ENCODE data around the gene CD84.
"Not testable (repeated sequence)": the region's sequence is repeated elsewhere in the genome, so short reads cannot be mapped to it uniquely, and the experiment has no call there.

Gene CD84

DNA sequence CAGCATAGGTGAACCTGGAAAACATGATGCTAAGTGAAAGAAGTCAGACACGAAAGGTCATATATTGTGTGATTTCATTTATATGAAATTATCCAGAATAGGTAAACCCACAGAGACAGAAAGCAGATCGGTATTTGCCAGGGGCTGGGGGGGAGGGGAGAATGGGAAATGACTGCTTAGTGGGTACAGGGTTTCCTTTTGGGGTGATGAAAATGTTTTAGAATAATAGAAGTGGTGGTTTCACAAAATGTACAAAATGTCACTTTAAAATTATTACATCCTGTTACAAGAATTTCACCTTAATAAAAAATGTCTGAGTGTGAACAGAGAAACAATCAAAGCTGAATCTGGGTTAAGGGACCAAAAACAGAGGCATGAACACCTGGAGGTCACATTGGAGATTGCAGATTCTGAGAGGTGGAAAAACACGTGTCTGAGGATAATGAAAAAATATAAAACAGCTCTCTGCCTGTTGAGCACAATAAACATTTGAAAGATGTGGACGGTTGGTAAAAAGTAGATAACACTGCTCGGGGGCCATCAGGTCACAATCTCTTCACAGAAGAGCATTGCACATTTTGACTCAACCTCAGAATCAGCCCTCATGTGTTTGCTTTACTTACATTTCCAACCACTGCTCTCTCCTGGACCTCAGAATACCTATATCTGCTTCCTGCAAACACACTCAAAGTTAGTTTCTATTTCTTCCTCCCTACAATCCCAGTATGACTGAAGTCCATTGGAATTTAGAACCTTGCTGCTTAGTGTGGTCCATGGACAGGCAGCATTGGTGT is 59.5 kb downstream of the CD84 start:
- Histone ChIP-seq H3K9me3 (ENCODE audit: low read length) (no peaks in the 10 kb centered on the region), H3K9ac (ENCODE audit: low read length) (no peak overlapping the region), H3K27me3 (ENCODE audit: control insufficient read depth in 1 of 2, insufficient read depth in 2 of 2, low read length in 2 of 2) (no peaks in the 10 kb centered on the region), H3K4me3 (ENCODE audit: low read depth in 1 of 2, low read length in 2 of 2) (no peak overlapping the region), H3K36me3 (ENCODE audit: insufficient read depth, low read length) (no peaks in the 10 kb centered on the region), H3K4me1 (ENCODE audit: insufficient read depth, low read length) (no peaks in the 10 kb centered on the region), H3K27ac (ENCODE audit: low read depth, low read length) (no peak overlapping the region)

GRCh38 chr1:160517519-160517918 is 61.8 kb downstream of the CD84 start:
- H3K36me3 ChIP-seq (ENCODE audit: insufficient read depth, low read length); H3K9me3 ChIP-seq (ENCODE audit: low read length); H3K9ac ChIP-seq (ENCODE audit: low read length); H3K27ac ChIP-seq (ENCODE audit: low read depth, low read length); H3K27me3 ChIP-seq (ENCODE audit: control insufficient read depth in 1 of 2, insufficient read depth in 2 of 2, low read length in 2 of 2); H3K4me3 ChIP-seq (ENCODE audit: low read depth in 1 of 2, low read length in 2 of 2); H3K4me1 ChIP-seq (ENCODE audit: insufficient read depth, low read length): not testable (repeated sequence)

DNA sequence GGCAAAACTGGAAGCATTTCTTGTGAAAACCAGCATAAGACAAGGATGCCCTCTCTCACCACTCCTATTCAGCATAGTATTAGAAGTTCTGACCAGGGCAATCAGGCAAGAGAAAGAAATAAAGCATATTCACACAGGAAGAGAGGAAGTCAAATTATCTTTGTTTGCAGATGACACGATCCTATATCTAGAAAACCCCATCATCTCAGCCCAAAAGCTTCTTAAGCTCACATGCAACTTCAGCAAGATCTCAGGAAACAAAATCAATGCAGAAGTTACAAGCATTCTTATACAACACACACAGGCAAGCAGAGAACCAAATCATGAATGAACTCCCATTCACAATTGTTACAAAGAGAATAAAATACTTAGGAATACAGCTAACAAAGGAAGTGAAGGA is 63.4 kb downstream of the CD84 start:
- H3K9ac ChIP-seq (ENCODE audit: low read length); H3K4me3 ChIP-seq (ENCODE audit: low read depth in 1 of 2, low read length in 2 of 2); H3K4me1 ChIP-seq (ENCODE audit: insufficient read depth, low read length); H3K9me3 ChIP-seq (ENCODE audit: low read length); H3K36me3 ChIP-seq (ENCODE audit: insufficient read depth, low read length); H3K27me3 ChIP-seq (ENCODE audit: control insufficient read depth in 1 of 2, insufficient read depth in 2 of 2, low read length in 2 of 2); H3K27ac ChIP-seq (ENCODE audit: low read depth, low read length): not testable (repeated sequence)

DNA sequence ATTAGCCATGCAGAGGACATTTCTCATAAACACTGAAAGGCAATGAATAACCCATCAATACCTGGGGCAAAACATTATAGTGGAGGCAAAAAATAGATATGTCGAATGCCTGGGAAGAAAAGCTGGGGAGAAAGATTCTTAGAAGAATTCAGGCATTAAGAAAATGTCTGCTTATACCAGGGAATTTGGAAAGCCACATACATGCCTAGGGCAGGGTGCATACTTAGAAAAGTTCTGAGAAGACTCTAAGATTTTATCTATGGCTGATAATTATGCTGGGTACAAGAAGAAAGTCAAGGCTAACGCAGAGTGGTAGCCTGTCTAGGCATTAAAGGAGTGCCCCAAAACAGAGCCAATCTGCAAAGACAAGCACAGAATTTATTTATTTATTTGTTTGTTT is 74.6 kb downstream of the CD84 start:
- Histone ChIP-seq H3K27me3 (ENCODE audit: control insufficient read depth in 1 of 2, insufficient read depth in 2 of 2, low read length in 2 of 2) (no peaks in the 10 kb centered on the region), H3K27ac (ENCODE audit: low read depth, low read length) (no peak overlapping the region), H3K36me3 (ENCODE audit: insufficient read depth, low read length) (no peaks in the 10 kb centered on the region), H3K9me3 (ENCODE audit: low read length) (no peaks in the 10 kb centered on the region), H3K4me3 (ENCODE audit: low read depth in 1 of 2, low read length in 2 of 2) (no peak overlapping the region), H3K4me1 (ENCODE audit: insufficient read depth, low read length) (no peaks in the 10 kb centered on the region), H3K9ac (ENCODE audit: low read length) (no peak overlapping the region)

GRCh38 chr1:160503087-160503486 is 76.2 kb downstream of the CD84 start:
- Histone ChIP-seq H3K27me3 (ENCODE audit: control insufficient read depth in 1 of 2, insufficient read depth in 2 of 2, low read length in 2 of 2) (no peaks in the 10 kb centered on the region), H3K4me3 (ENCODE audit: low read depth in 1 of 2, low read length in 2 of 2) (no peak overlapping the region), H3K27ac (ENCODE audit: low read depth, low read length) (no peak overlapping the region), H3K9me3 (ENCODE audit: low read length) (no peaks in the 10 kb centered on the region), H3K4me1 (ENCODE audit: insufficient read depth, low read length) (no peaks in the 10 kb centered on the region), H3K36me3 (ENCODE audit: insufficient read depth, low read length) (no peaks in the 10 kb centered on the region), H3K9ac (ENCODE audit: low read length) (no peak overlapping the region)

GRCh38 chr1:160500321-160500990 is 78.8 kb downstream of the CD84 start:
- Histone ChIP-seq H3K27ac (ENCODE audit: low read depth, low read length) (no peak overlapping the region), H3K36me3 (ENCODE audit: insufficient read depth, low read length) (no peaks in the 10 kb centered on the region), H3K27me3 (ENCODE audit: control insufficient read depth in 1 of 2, insufficient read depth in 2 of 2, low read length in 2 of 2) (no peaks in the 10 kb centered on the region), H3K9me3 (ENCODE audit: low read length) (no peaks in the 10 kb centered on the region), H3K4me3 (ENCODE audit: low read depth in 1 of 2, low read length in 2 of 2) (no peak overlapping the region), H3K4me1 (ENCODE audit: insufficient read depth, low read length) (no peaks in the 10 kb centered on the region), H3K9ac (ENCODE audit: low read length) (no peak overlapping the region)

- Histone ChIP-seq H3K9me3 (ENCODE audit: low read length) (no peaks in the 10 kb centered on the region), H3K36me3 (ENCODE audit: insufficient read depth, low read length) (no peaks in the 10 kb centered on the region), H3K9ac (ENCODE audit: low read length) (no peak overlapping the region), H3K4me1 (ENCODE audit: insufficient read depth, low read length) (no peaks in the 10 kb centered on the region), H3K27ac (ENCODE audit: low read depth, low read length) (no peak overlapping the region), H3K4me3 (ENCODE audit: low read depth in 1 of 2, low read length in 2 of 2) (no peak overlapping the region), H3K27me3 (ENCODE audit: control insufficient read depth in 1 of 2, insufficient read depth in 2 of 2, low read length in 2 of 2) (no peaks in the 10 kb centered on the region)
Observed at GRCh38 chr1:160499631-160500030, 79.7 kb downstream of the CD84 start.

GRCh38 chr1:160498301-160499065 is 80.8 kb downstream of the CD84 start:
- not testable (repeated sequence) for H3K36me3 ChIP-seq (ENCODE audit: insufficient read depth, low read length); H3K27me3 ChIP-seq (ENCODE audit: control insufficient read depth in 1 of 2, insufficient read depth in 2 of 2, low read length in 2 of 2); H3K9me3 ChIP-seq (ENCODE audit: low read length); H3K9ac ChIP-seq (ENCODE audit: low read length); H3K4me1 ChIP-seq (ENCODE audit: insufficient read depth, low read length); H3K4me3 ChIP-seq (ENCODE audit: low read depth in 1 of 2, low read length in 2 of 2); H3K27ac ChIP-seq (ENCODE audit: low read depth, low read length)

DNA sequence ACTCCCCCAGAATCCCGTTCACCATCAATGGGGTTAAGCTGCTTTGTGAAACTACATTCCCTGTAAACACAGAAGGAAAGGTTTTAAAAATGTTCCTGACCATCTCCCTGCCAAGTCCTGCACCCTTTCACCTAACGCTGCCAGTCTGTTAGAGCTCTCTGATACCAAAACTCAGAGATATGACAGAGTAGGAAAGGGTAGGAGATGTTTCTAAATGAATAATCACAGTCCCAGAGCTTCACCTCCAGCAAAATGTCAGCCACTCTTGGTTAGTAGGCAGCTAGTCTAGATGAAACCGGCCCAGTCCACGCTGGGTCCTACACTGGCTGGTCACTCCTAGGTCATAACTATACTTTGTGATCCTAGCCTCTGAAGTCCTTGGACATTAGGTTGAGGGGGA is 83.0 kb downstream of the CD84 start:
- H3K36me3 ChIP-seq (ENCODE audit: insufficient read depth, low read length): no peaks in the 10 kb centered on the region
- no peaks in the 10 kb centered on the region for H3K9me3 ChIP-seq (ENCODE audit: low read length)
- H3K27me3 ChIP-seq (ENCODE audit: control insufficient read depth in 1 of 2, insufficient read depth in 2 of 2, low read length in 2 of 2): no peaks in the 10 kb centered on the region
- H3K27ac ChIP-seq (ENCODE audit: low read depth, low read length): no peak overlapping the region
- no peaks in the 10 kb centered on the region for H3K4me1 ChIP-seq (ENCODE audit: insufficient read depth, low read length)
- H3K4me3 ChIP-seq (ENCODE audit: low read depth in 1 of 2, low read length in 2 of 2): no peak overlapping the region
- H3K9ac ChIP-seq (ENCODE audit: low read length): no peak overlapping the region

DNA sequence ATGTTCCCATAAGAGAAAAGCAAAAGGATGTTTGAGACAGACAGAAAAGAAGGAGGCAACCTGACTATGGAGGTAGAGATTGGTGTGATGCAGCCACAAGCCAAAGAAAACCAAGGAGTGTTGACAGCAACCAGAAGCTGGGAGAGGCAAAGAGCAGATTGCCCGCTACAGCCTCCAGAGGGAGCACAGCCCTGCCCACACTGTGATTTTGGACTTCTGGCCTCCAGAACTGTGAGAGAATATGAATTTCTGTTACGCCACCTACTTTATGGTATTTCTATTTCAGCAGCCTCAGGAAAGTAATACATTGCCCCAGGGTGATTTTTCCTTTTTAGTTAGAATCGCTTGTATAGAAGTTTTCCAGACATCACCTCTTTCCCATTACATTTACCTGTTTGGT is 84.7 kb downstream of the CD84 start:
- H3K4me1 ChIP-seq (ENCODE audit: insufficient read depth, low read length): no peaks in the 10 kb centered on the region
- no peak overlapping the region for H3K4me3 ChIP-seq (ENCODE audit: low read depth in 1 of 2, low read length in 2 of 2)

GRCh38 chr1:160492617-160493016 is 86.7 kb downstream of the CD84 start:
- Histone ChIP-seq H3K4me3 (ENCODE audit: low read depth in 1 of 2, low read length in 2 of 2) (no peak overlapping the region), H3K9ac (ENCODE audit: low read length) (no peak overlapping the region), H3K4me1 (ENCODE audit: insufficient read depth, low read length) (no peaks in the 10 kb centered on the region), H3K9me3 (ENCODE audit: low read length) (no peaks in the 10 kb centered on the region), H3K27ac (ENCODE audit: low read depth, low read length) (no peak overlapping the region), H3K27me3 (ENCODE audit: control insufficient read depth in 1 of 2, insufficient read depth in 2 of 2, low read length in 2 of 2) (no peaks in the 10 kb centered on the region), H3K36me3 (ENCODE audit: insufficient read depth, low read length) (no peaks in the 10 kb centered on the region)

More for the DNA sequence above, 84.7 kb downstream of the CD84 start:
- Histone ChIP-seq H3K9ac (ENCODE audit: low read length) (no peak overlapping the region), H3K27me3 (ENCODE audit: control insufficient read depth in 1 of 2, insufficient read depth in 2 of 2, low read length in 2 of 2) (no peaks in the 10 kb centered on the region), H3K27ac (ENCODE audit: low read depth, low read length) (no peak overlapping the region), H3K36me3 (ENCODE audit: insufficient read depth, low read length) (no peaks in the 10 kb centered on the region), H3K9me3 (ENCODE audit: low read length) (no peaks in the 10 kb centered on the region)
